ENCODE data around the gene TNRC18.
"Not testable (repeated sequence)": the region's sequence is repeated elsewhere in the genome, so short reads cannot be mapped to it uniquely, and the experiment has no call there.

The TNRC18 gene

DNA sequence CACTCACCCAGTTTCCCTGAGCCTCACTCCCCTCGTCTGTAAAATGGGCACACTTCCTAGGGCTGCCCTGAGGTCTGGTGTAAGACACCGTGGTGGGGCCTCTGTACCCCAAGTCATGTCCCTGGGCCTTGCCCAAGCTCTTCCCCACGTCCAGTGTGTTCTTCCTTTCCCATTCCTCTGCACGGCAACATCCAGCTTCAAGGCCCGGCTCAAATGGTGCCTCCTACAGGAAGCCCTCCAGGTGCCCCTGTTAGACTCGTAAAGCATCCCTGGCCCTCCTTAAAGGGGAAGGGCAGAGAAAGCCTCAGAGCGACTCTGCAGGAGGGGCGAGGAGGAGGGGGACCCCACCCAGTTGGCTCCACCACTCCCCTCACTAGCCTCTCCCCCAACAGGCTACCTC is 132.3 kb downstream of the TNRC18 start:
- DNase-seq (ENCODE audit: low read depth): no peak

DNA sequence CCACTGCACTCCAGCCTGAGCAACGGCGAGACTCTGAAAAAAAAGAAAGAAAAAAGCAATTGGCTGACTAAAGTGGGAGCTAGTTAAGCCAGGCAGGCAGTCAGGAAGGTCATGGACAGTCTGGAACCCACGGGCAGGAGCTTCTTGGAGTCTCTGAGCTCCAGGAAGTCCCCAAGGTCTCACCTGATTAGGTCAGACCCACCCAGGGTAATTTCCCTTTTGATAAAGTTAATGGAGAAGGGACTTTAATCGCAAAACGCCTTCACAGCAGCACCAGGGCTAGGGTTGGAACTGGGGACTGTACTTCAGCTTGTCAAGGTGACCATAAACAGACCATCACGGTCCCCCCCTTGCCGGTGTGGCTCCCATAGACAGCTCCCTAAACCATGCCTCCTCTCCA is 134.3 kb downstream of the TNRC18 start:
- no peak for DNase-seq (ENCODE audit: low read depth)

DNA sequence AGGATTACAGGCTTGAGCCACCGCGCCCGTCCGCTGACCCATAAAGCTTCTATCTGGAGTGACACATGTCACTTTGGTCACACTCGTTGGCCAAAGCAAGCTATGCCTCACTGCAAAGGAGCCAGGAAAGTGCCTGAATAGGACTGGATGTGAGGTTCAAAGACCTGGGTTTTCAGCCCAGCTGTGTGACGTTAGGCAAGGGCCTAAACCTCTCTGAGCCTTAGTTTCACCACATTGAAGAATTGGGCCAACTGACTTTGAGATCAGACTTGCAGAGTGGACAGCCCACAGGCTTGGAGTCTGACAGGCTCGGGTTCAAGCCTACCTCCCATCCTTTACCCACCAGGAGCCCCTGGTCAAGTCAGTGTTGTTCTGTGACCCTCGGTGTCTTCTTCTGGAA is 135.1 kb downstream of the TNRC18 start:
- not testable (repeated sequence) for DNase-seq (ENCODE audit: low read depth)

DNA sequence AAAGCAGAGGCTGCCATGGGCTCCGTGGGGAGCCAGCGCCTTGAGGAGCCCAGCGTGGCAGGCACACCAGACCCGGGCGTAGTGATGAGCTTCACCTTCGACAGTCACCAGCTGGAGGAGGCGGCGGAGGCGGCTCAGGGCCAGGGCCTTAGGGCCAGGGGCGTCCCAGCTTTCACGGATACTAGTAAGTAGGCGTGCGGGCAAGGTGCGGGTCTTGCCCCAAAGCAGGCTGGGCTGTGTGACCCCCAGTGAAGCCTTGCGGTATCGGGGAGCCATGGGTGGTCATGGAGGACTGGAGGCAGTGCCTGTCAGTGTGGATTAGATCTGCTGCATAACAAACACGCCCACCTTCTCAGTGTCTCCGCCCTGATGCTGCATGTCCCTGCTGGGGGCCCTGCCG is 135.8 kb downstream of the TNRC18 start:
- DNase-seq (ENCODE audit: low read depth): no peak

DNA sequence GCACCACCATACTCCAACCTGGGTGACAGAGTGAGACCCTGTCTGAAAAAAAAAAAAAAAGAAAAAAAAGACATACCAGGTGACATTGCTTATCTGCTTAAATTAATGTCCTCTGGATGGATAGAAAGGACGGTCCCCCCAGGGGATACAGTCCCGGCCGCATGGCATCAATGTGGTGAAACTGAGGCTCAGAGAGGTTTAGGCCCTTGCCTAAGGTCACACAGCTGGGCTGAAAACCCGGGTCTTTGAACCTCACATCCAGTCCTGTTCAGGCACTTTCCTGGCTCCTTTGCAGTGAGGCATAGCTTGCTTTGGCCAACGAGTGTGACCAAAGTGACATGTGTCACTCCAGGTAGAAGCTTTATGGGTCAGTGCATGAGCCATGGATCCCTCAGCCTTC is 136.3 kb downstream of the TNRC18 start:
- DNase-seq (ENCODE audit: low read depth): not testable (repeated sequence)

DNA sequence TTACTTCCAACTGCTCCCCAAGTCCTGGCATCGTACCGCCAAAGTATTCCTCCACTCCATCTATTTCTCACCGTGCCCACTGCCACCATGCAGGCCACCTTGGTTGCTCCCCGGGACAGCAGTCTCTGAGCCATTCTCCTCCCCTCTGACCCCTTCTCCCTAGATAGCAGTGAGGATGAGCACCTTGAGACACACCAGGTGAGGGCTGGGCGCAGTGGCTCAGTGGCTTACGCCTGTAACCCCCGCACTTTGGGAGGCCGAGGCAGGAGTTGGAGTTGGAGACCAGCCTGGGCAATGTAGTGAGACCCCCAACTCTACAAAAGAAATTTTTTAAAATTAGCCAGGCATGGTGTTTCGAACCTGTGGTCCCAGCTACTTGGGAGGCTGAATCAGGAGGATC is 136.7 kb downstream of the TNRC18 start:
- DNase-seq (ENCODE audit: low read depth): no peak

DNA sequence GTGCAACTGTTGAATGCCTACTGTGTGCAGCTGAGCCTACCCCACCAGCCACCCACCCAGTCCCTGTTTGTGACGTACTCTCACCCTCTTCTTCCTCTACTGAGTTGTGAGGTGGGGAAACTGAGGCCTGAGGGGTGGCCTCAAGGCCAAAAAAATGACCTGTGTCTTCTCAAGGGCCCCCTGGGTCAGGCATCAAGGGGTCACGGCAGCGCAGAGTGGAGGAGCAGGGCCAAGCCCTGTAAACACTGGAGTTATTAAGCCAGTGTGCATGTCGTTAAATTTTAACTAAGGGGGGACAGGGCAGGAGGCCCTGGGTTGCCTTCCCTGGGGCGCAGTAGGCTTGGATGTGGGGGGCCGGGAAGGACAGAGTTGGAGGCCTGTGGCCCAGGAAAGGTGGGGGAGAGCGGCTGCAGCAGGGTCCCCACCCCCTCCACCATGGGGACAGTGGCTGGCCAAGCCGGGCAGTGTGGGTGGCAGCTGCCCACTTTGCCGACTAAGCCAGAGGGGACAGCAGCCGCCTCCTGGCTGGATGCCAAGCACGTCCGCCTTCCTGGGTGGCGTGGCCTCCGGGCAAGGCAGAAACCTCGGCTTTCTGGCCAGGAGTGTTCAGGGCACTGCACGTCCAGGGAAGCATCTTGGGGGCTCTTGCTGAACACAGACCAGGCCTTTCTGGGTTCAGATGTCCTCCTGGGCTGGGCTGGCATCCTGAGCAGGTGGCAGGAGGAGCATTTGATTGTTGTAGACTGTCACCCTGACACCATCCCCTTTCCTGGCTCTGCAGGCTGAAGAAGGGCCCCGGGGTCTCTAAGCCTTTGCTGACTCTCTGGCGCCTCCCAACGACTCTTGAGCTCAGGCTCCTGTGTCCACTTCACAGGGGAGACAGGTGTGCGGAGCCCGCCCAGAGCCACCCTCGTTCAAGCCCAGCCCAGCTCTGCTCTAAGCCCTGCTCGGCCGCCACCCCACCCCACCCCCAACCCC is 139.0 kb downstream of the TNRC18 start:
- DNase-seq (ENCODE audit: low read depth): peak; percentile 48

DNA sequence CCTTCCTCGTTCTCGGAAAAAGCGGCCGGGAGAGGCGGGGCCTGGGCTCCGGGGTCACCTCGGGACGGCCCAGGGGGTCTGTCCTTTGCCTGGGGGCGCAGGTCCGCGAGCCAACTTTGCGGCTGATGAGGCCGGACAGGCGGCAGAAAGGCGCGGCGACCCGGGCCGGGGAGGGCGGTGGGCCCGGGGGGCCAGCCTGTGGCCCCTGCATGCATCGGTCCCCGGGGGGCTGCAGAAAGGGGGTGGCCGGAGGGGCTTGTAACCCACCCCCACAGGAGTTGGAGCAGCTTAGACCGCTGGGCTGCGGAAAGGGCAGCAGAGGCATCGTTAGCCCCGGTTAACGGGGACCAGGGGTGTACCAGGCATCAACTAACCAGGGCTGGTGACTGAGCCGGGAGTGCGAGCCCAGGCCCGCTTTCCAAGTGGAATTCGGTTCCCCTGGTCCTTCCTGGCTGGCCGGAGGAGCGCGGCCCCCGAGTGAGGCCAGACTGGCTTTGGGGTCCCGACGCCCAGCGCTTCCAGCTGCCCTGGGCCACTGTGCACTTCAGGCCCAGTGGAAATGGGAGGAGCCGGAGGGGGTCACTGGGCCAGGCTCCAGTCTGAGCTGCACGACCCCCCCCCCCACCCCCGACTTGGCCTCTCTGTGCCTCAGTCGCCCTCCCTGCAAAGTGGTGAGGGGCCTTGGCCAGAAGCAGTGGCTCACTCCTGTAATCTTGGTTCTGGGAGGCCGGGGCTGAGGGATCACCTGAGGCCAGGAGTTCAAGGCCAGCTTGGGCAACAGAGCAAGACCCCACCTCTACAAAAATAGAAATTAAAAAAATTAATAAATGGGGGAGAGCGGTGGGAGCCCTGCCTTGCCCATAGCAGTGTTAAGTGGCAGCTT is 140.0 kb downstream of the TNRC18 start:
- DNase-seq (ENCODE audit: low read depth): peak; percentile 23

DNA sequence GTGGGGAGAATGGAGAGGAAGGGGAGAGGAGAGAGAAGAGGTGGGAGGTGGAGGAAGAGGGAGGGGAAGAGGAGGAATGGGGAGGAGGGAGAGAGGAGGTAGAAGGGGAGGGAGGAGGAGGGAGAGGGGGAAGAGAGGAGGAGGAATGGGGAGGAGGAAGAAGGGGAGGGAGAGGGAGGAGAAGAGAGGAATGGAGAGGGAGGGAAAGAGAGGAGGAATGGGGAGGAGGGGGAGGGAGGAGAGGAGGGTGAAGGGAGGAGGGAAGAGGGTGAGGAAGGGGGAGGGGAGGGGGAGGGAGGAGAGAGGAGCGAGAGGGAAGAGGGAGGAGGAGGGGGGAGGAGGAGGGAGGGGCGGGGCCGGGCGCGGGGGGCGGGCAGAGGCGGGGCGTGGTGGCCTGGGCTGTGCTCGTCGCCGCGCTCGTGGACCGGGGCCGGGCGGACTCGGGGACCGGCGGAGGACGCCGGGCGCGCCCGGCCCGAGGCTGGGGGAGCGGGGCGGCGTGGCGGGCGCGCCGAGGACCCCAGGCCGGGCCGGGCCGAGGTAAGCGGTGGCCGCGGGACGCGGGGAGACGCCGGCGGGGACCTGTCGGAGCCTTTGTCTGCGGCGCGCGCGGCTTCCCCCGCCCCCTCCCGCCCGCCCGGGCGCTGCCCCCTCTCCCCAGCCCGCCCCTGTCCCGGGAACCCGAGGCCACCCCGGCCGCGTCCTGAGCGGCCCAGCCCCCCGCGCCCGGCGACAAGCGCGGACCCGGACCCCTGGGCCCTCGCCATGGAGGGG is 140.9 kb downstream of the TNRC18 start, which contains the start of gene SLC29A4:
TSS of gene SLC29A4 (plus strand) at position 401 of the 774 bp plus-strand sequence. CDS start 4,874 bp downstream, outside the sequence.
- DNase-seq (ENCODE audit: low read depth): peak; percentile 50

DNA sequence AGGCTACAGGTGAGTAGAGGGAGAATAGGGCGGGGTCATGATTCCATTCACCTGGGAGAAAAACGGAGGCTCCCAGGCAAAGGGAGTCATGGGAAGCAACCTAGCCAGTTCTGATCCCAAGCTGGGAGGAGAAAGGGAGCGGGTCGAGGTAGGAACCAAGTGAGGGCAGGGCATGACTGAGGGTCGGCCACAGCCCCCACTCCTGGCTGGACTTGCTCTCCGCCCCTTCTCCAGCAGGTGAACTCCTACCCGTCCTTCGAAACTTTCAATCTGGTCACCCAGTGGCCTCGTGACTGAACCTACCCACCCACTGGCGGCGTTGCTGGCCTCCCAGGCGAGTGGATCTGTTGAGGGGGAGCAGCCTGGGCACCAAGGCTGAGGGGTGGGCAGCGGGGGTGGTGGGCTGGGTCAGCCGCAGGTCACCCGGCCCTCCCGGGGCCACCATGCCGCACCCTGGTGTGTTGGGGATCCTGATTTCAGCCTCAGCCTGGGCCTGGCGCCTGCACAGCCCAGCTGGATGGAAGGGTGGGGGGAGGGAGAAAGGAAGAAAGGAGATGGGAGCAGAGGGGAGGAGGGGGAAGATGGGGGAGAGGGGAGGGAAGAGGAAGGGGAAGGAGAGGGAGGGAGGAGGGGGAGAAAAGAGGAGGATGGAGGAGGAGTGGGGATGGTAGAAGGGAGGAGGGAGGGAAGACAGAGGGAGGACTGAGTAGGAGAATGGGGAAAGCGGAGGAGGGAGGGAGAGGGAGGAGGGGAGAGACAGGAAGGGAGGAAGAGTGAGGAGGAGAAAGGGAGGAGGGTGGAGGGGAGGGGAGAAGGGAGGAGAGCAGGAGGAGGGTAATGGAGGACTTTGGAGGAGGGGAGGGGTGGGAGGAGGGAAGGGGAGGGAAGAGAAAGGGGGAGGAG is 141.8 kb downstream of the TNRC18 start:
- not testable (repeated sequence) for DNase-seq (ENCODE audit: low read depth)

DNA sequence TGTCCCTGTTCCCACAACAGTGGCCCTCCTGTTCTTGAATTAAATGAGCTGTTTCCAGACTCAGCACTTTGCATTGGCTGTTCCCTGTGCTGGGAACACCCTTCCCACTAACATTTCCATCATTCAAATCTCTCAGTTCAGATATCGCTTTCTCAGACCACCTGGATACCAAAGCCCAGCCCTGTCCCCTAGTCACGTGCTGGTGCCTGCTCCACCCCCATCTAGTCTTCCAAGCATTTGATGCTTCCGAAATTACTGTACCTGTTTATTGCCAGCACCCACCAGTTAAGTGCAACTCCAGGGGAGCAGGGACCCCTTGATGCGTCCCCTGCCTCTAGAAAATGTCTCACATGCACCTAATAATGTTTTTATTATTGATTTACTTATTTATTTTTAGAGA is 143.9 kb downstream of the TNRC18 start:
- DNase-seq (ENCODE audit: low read depth): no peak

DNA sequence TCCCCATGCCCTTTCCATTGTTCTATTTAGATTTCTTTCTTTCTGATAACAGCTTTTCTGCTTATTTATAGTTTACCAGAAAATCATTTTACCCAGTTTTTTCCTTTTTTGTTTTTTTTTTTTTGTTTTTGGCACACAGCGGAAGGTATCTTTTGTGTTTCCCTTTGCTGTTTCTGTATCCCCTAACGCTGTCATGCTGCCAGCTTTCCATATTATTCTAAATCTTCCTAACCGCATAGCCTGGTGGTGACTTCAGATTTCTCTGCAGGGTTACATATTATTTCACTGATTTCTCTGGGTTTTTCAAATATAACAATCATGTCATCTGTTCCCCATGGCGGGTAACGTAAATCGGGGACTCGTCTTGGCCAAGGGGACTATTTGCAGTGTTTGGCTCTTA is 144.9 kb downstream of the TNRC18 start:
- no peak for DNase-seq (ENCODE audit: low read depth)

DNA sequence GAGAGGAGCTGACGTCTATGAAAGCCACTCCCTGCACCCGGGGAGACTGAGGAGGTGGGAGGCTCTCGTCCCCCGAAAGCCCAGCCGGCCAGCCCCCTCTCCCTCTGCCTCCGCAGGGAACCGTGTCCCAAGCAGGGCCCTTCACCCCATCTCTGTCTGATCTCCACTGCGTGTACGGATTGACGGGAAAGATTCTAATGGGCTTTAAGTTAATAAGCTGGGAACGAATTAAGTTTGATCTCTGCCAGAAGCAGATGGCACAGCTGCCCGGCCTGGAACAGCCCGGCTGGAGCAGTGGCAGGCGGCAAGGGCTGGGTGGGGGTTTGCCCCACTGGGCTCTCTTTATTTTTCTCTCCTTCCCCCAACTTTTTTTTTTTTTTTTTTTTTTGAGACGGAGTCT is 147.0 kb downstream of the TNRC18 start:
- DNase-seq (ENCODE audit: low read depth): no peak

DNA sequence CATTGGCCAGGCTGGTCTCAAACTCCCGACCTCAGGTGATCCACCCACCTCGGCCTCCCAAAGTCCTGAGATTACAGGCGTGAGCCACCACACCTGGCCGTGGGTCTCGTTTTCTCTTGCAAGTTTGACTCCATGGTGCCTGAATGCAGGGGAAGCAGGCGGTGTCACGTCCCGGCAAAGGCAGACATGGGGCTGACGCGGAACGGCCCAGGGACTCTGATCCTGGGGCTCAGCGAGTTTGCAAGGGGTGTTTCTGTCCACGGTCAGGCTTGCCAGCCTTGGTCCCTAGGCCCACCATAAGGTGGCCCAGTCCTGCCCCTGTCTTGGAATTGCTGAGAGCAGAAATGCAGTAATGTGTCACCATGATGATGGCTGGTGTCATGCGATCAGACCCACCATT is 147.5 kb downstream of the TNRC18 start:
- DNase-seq (ENCODE audit: low read depth): not testable (repeated sequence)

DNA sequence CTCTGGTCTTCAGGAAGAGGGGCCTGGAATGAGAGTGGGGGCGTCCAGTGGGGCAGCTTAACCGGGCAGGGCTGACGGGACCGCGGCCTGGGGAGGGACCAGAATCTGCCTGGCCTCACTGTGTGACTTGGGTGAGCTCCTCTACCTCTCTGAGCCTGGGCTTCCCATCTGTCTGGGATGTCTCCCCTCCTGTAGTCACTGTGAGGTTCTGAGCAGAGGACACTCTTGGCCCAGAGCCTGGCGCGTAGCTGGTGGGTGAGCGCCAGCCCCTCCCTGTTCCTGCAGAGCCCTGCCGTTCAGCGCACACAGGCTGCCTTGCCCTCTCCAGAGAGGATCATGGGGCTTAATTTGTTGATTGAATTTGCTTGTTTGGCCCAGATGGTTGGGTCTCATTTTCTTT is 148.1 kb downstream of the TNRC18 start:
- DNase-seq (ENCODE audit: low read depth): not testable (repeated sequence)

DNA sequence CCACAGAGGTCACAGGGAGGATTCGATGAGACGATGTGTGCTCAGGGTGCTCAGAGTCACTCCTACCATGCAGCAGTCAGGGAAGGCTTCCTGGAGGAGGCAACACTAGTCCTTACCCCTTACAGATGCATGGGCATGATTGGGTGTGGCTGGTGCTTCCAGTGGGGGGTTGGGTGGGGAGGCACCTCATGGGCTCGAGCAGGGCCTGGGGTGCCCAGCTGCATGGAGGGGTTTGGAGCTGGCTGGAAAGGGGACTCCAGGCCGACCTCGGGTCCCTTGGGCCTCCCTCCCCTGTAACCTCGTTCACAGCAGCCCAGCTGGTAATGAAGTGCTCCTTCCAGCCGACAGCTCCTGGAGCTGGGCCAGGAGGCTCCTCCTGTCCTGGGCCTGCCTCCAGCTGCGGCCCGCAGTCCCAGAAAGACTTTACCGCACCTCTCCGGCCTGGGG is 148.6 kb downstream of the TNRC18 start:
- DNase-seq (ENCODE audit: low read depth): peak; percentile 19

DNA sequence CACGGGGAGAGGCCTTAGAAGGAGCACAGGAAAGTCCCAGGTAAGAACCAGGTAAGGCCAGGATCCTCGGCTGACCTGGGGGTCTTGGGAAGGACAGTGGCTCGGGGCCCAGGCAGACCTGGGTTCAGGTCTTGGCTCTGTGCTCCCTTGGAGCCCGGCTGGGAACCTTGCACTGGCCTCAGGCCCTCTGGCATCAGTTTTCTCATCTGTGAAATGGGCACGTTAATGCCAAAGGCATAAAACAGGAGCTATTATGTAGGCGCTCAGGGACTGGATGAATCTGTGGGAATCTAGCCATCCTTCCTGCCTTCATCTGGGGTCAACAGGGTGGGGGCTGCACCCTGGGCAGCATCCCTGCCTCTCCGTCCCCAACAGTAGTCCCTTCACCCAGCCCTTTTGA is 149.2 kb downstream of the TNRC18 start:
- no peak for DNase-seq (ENCODE audit: low read depth)

DNA sequence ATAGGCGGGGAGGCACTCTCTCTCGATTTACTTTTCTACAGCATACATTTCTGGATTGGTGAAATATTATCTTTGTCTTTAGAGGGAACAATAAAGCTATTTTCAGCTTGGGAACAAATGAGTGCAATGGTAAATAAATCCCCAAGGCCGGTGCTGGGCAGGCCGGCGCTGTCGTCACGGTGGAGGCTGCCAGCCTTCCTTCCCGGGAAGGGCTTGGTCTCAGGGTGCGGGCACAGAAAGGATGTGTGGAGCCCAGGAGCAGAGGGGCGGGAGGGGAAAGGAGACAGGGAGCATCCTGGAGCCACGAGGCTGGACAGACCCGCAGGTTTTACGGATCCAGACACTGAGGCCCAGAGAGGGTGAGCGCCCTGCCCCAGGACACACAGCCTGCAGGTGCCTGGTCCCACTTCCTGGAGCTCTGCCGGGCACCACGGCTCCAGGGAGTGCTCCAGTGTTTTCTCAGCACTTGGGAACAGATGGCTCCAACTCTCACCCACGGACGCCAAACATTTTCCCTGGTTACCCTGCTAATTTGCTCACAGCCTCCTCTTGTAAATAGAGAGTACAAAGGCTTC is 149.7 kb downstream of the TNRC18 start:
- DNase-seq (ENCODE audit: low read depth): not testable (repeated sequence)

DNA sequence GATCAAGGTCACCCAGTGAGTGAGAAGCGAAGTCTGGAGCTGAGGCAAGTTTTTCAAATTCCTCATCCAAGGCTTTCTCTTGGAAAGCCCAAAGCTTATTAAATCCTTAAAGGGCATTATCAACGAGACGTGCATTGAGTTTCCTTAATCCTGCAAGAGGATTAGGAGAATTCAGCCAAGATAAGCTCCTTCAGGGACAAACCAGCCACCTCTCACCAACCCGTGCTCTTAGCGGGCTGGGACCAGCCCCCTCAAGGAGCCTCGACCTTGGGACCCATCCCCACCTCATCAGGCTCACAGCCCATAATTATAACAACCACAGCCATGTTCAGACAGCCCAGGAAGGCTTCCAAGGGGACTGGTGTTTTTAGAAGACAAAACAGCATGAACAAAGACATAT is 152.8 kb downstream of the TNRC18 start:
- no peak for DNase-seq (ENCODE audit: low read depth)

DNA sequence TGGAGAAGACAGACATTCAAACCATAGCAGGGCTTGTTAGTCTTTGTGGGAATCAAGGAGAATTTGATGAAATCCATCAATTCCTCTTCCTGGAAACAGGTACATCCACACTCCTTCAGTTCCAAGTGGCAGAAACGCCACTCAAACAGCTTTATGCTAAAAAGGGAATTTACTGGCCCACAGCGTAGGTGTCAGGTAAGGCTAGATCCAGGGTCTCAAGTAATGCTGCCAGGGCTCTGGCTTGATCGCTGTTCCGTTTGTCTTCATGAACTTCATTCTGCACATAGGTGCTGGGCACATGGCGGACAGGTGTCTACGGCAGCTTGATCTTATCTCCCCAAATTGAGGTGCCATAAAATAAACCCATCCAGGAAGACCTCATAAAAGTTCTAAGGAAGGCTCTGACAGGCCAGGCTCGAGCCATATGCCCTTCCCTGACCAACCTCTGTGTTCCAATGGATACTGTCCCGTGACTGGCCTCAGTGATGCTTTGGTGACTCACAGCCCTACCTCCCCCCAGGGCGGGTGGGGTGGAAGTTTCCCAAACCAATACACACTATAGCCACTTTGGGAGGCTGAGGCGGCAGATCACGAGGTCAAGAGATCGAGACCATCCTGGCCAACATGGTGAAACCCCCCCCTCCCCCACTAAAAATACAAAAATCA is 153.5 kb downstream of the TNRC18 start:
- peak; percentile 32 for DNase-seq (ENCODE audit: low read depth)
